NCI-H748 treated with DMSO at 0.1 percent for 48 hours (cell line): ENCODE data around the gene NRP2.

ENCODE experiments used
- DNase-seq: peaks from one replicate; lab custom pipeline; 2025; lab: John Stamatoyannopoulos, UW

The NRP2 gene

GRCh38 chr2:205687641-205687956, 5.3 kb downstream of the NRP2 start:
- no peak for DNase-seq

- DNase-seq, result no peak
These were observed 6.3 kb downstream of the NRP2 start for GRCh38 chr2:205688417-205689200.

GRCh38 chr2:205689820-205690219, 7.5 kb downstream of the NRP2 start:
- DNase-seq, result no peak

GRCh38 chr2:205692104-205692503, 9.8 kb downstream of the NRP2 start:
- no peak for DNase-seq

- no peak for DNase-seq
These were observed 12.0 kb downstream of the NRP2 start for GRCh38 chr2:205694256-205694655.

GRCh38 chr2:205695460-205695991, 13.2 kb downstream of the NRP2 start:
- DNase-seq, result no peak

- DNase-seq, result no peak
These were observed 14.1 kb downstream of the NRP2 start for GRCh38 chr2:205696331-205696926.

GRCh38 chr2:205696927-205697441, 14.7 kb downstream of the NRP2 start:
- no peak for DNase-seq

- no peak for DNase-seq
These were observed 16.3 kb downstream of the NRP2 start for GRCh38 chr2:205698286-205699268.

GRCh38 chr2:205699515-205700289, 17.4 kb downstream of the NRP2 start:
- no peak for DNase-seq

- no peak for DNase-seq
These were observed 18.2 kb downstream of the NRP2 start for GRCh38 chr2:205700331-205701132.

GRCh38 chr2:205701509-205701908, 19.2 kb downstream of the NRP2 start:
- DNase-seq, result no peak

GRCh38 chr2:205702576-205702975, 20.3 kb downstream of the NRP2 start:
- no peak for DNase-seq

- no peak for DNase-seq
These were observed 21.3 kb downstream of the NRP2 start for GRCh38 chr2:205703471-205704126.

- DNase-seq, result no peak
These were observed 21.9 kb downstream of the NRP2 start for GRCh38 chr2:205704127-205704741.

- no peak for DNase-seq
These were observed 23.4 kb downstream of the NRP2 start for GRCh38 chr2:205705511-205706349.

- DNase-seq, result no peak
These were observed 24.6 kb downstream of the NRP2 start for GRCh38 chr2:205706769-205707381.

GRCh38 chr2:205708231-205708631, 25.9 kb downstream of the NRP2 start:
- no peak for DNase-seq
